NCI-H2107 (cell line): ENCODE results near the gene CHSY1.

Experiments
- DNase-seq: peaks from one replicate; lab custom pipeline; 2025; lab: John Stamatoyannopoulos, UW

CHSY1 gene

DNA sequence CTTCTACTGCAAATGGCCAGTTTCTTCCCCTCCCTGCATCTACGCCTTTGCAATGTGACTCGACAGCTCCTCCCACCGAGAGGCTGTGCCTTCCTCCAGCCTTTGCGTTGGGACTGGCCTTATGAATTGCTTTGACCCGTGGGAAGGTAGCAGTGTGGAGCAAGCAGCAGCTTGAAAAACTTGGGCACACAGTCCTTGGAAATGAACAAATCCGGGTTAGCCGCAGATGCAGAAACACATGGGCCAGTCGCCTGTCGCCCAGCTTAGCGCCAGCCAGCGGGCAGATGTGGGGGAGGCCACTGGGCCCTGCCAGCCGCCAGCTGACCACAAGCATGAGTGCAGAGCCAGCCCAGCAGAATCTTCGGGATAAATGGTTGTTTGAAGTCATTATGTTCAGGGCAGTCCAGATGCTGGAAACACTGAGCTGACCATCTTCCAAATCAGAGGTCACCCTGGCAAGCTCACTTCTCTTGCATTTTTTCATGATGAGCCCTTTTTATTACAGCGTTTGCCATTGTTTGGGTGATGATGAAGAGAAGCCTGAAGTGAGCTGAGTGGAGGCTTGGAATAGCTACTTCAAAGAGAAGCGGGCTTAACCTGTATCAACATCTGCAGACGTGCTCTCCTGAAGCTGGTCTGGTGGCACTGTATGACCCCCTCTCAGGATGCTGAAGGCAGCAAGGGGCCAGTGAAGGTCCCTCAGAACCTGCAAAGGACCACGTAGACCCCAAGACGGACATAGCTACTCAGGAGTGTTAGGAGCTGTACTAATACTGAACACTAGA is 15.7 kb upstream of the CHSY1 start:
- no peak for DNase-seq

DNA sequence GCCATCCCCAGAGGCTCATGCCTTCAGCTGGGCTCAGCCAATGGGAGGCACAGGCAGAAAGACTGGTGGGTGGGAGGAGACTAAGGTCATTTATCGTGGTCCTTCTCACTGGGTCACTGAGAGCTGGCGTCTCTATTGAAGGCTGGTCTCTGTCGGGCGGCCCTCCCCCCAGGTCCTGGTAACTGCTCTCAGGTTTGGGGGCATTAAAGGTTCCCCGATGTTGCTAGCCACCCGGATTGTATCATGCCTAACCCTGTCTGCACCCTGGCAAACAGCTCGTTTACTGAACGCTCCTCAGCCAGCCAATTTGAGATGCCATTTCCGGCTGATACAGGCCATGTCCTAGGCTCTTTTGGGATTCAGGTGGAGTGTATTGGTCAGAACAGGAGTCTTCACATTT is 14.9 kb upstream of the CHSY1 start:
- DNase-seq: no peak

DNA sequence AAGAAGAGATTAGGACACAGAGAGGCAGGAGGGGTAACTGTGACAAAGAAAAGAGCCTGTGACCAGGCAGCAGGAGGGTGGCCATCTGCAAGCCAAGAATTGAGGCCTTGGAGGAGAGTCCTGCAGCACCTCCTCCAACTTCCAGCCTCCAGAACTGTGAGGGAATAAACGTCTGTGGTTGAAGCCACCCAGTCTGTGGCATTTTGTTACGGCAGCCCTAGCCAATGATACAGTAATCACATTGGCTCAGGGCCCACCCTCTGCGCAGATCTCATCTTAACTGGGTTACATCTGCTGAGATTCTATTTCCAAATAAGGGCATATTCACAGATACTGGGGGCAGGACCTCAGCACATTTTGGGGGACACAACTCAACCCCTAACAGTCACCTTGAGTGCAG is 14.2 kb upstream of the CHSY1 start:
- no peak for DNase-seq

DNA sequence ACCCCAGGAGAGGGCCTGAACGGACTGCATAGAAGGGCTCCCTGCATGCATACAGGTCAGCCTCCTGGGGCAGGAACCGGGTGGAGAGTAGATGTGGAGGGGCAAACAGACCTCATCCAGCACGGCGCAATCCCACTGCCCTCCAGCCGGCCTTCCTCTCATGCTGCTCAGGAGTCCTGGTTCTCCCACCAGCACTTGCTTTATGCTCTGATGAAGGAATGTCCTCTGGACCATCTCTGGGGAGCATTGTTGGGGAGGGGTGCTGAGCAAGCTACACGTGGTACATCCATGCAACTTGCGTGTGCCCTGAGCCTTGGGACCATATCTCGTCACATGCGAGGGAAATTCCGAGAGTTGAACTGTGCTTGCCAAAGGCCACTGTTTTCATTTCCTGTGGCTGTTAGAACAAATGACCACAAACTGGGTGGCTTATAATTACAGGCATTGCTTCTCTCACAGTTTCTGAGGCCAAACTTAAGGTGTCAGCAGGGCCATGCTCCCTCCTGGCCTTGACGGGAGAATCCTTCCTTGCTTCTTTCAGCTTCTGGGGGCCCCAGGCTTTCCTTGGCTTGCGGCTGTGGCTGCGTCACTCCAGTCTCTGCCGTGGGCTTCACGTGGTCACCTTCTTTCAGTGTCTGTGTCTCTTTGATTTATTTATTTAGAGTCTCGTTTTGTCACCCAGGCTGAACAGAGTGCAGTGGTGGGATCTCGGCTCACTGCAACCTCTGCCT is 13.2 kb upstream of the CHSY1 start:
- no peak for DNase-seq

DNA sequence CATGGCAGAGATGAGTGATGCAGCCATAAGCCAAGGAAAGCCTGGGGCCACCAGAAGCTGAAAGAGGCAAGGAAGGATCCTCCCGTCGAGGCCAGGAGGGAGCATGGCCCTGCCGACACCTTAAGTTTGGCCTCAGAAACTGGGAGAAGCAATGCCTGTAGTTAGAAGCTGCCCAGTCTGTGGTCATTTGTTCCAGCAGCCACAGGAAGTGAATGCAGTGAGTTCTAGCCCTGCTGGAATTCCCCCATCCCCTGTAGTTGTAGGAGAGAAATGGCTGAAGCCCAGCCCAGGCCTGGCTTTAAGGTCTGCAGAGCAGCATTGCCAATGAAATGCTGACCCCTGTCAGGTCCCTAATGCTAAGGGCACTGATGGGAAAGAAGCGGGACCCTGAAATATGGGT is 12.2 kb upstream of the CHSY1 start:
- no peak for DNase-seq

DNA sequence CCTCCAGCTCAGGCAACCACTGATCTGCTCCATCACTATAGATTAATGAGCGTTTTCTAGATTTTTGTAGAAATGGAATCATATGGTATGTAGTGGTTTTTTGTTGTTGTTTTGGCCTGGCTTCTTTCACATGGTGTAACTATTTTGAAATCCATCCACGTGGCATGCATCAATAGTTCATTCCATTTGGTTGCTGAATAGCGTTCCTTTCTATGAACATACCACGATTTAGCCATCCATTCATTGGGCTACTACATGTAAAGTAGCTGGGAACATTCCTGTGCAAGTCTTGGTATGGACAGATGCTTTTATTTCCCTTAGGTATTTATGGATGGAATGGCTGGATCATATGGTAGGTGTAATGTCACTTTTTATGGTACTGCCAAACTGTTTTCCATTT is 10.7 kb upstream of the CHSY1 start:
- no peak for DNase-seq

DNA sequence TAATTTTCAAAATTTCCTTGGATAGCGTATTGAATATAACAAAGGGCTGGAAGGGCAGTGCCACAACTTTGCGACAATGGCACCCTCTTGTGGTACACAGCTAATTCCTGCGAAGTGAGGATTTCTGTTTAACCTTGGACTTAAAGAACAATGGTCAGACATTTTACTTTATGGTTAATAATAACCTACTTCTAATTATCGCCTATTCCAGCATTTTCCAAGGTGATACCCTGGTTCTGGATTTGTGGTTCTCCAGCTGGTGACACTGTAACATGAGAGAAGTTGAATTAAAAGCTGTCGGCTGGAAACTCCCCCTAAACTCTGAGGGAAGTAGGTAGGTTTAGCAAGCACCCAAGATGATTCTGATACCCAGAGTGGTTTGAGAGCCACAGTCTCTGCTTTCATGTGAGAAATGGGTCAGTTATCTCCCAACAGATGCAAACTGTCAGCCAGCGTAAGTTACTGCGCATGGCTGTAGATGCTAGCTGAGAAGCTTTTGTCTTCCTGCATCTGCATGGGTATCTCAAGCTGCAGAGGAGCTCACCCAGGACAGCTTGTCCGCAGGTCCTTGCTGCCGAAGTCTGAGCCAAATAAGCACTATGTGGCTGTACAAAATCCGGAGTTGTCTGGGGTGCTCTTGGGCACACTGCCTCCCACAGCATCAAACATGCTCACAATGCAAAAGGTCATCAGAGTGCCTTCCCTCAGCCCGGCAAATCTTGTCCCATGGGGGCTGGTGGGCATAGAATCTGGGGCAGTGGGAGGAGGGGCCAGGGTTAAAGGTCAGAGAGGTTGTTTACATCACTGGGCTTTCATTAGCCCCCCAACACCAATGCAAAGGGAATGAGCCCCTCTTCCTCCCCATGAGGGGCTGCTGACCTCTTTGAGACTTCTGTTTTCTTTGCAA is 6.6 kb upstream of the CHSY1 start:
- no peak for DNase-seq

DNA sequence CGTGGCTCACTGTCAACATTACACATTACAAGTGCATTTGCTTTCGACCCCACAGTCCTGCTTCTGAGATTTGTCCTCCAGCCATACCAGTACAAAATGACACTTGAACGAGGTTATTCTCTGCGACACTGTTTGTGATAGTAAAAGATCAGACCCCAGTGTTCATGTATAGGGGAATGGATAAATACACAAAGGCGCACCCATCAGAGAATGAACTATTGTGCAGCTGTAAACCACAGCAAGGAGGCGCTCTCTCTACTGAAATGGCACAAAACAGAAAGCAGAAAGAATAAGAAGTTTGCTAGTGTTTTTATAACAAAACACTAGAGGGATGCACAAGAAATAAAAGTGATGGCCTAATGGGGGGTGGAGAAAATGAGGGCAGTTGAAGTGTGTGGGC is 4.9 kb upstream of the CHSY1 start:
- DNase-seq: no peak

DNA sequence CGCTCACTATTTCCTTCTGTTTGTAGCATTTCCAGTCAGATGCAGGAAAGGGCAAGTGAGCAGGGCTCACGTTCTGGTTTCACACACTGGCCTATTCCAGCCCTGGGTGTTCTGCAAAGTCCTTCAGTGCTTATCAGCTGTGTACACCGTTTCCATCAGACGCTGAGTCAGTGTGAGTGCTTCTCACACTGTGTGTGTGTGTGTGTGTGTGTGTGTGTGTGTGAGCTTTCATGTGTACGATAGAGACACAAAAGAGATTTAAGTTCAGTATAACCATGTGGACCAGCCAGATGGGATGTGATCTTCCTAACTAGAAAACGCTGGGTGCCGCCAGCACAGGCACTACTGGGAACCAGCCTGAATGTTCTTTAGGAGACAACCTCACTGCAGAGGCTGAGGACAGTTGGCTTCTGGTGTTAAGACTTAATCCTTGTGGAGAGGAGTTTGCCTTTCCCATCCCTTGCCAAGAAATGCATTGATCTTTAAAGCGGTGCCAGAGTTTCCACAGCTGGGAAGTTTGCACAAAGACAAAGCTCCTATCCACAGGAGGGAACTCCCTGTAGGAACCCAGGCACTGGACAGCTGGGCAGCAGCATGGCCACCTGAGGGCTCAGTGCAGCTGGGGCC is 3.9 kb upstream of the CHSY1 start:
- DNase-seq: no peak

DNA sequence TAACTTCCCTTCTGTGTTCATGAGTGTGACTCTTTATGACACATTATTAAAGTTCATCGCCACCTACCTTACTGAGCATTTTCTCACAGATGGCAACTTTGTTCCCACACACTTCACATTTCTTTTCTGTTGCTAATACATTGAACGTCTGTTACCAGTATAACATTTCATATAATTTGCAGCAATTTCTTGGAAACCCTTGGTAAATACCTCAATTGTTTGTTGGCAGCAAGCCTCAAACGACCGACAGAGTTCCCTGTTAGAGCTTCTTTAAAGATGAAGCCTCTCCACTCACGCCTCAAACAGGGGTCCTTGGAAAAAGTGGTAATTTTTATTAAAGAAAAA is 3.2 kb upstream of the CHSY1 start:
- no peak for DNase-seq

DNA sequence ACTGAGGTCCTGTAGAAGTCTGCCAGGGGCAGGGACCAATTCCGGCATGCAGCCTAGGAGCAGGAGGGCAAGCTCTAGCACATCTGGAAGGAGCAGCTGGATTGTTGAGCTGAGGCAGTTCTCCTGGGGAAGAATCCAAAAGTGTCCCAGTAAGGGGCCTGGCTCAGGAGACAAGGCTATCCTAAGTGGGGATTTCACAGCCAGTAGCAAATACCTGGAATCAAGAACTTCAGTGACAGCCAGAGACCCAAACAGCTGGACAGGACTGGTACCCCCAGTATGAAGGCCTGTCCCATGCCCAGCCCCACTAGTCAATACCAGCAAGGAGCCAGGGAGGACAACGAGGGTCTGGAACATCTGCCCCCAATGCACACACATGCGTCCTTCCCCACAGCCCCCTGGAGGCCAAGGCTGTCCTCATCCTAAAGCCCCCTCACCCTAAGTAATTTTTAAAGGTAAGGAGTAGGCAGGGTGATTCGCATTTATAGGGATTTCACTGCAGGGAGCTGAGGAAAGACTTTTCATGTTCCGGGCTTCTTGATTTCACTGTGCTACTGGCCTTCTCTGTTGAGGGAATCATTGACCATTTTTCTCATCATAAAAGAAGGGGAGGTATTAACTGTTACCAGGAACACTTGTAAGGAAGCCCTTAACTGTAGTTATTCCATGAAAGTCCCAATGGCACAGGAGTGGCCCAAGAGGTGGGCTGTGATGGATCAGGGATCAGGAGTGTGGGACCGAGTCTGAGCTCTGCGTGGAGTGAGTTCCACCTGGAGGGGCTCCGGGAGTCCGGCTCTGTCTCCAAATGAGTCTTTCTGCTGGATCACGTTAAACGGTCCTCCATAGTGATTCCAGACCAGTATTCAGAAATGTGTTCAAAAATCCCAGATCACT is 2.6 kb upstream of the CHSY1 start:
- no peak for DNase-seq

DNA sequence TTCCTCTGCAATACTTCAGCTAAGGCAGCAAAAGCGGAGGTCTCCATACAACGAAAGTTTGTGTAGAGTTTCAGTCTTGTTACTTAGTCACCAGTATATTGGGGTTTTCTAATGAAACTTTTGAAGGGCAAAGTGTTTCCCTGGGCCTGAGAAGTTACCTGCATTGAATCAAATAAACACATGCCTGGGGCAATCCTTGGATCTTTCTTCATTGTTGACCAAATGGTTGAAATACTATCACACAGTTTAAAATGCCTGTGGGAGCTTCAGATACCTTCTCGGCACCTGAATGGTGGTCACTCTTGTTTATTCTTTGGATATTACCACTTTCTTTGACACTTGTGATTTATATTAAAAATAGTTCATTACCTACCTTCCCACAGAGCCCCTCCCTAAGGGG is 988 bp upstream of the CHSY1 start:
- no peak for DNase-seq

DNA sequence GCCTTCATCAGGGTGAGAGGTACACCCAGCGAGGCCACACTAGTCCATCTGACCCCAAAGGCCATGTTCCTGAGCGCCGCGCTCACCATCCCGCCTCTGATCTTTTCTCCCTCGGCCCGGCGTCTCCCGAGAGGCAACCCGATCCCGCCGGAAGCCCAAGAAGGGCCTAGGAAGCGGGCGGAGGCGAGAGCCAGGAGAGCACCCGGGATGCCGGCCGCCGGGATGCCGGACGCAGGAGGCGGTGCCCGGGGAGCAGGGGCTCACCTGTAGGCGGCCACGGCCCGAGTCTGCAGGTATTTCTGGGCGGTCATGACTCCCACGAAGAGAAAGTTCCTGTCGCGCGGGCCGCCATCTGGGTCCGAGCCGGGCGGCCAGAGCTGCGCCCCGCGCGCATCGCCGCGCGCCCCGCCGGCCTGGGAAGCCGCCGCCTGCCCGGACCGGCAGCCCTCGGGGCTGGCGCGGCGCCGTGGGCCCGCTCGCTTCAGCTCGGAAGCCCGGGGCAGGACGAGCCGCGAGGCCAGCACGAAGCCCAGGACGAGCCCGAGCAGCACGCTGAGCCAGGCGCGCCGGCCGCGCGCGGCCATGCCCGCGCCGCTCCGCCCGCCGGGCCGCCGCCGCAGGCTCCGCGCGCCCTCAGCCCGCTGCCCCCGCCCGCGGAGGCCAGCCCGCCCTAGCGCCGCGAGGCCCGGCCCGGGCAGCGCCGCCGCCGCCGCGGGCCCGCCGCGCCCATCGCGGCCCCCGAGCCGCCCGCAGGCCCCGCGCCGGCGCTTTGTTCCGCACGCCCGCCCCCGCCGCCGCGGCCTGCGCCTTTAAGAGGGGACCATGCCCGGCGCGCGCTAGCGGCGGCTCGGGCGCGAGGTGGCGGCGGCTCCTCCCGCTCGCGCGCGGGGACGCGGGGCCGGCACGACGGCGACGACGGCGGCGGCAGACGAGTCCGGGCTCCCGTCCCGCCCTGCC is 697 bp downstream of the CHSY1 start:
- DNase-seq: no peak

DNA sequence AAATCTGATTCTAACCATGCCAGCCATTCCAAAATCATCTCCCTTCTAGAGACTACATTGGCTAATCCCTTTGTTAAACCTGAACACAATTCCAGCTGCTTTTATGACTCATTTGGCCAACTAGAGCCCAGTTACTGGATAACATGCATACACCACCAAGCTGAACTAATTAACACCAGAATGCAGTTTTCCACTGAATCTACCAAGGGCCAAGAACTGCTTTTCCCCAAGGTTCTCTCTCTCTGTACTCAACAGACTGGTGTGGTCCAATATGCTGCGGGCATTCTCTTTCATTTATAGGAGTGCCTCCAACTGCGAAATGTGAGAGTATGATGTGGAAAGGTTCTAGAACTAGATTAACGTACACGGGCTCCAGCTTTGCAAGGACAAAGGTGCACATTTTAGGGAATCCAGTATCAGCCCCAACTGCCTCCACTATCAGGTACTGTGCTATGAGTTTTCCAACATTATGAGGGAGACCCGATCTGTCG is 1.5 kb downstream of the CHSY1 start:
- DNase-seq: no peak

DNA sequence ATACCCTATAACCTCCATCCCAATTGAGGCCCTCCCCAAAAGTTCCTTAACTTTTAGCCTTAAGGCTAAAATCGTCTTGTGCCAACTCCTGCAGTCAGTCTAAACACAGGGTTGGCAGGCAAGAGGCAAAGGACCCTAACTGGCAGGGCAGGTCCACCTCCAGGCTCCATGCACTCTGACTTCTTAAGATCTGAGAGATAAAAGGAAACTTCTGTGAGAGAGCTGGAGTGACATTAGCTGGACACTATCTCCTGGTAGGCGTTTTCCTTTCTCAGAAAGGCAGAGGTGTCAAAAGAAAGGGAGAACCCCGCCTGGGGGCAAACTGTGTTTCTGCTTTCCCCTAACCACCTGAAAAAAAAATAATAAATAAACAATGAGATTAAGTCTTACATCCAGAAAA is 3.6 kb downstream of the CHSY1 start:
- no peak for DNase-seq

DNA sequence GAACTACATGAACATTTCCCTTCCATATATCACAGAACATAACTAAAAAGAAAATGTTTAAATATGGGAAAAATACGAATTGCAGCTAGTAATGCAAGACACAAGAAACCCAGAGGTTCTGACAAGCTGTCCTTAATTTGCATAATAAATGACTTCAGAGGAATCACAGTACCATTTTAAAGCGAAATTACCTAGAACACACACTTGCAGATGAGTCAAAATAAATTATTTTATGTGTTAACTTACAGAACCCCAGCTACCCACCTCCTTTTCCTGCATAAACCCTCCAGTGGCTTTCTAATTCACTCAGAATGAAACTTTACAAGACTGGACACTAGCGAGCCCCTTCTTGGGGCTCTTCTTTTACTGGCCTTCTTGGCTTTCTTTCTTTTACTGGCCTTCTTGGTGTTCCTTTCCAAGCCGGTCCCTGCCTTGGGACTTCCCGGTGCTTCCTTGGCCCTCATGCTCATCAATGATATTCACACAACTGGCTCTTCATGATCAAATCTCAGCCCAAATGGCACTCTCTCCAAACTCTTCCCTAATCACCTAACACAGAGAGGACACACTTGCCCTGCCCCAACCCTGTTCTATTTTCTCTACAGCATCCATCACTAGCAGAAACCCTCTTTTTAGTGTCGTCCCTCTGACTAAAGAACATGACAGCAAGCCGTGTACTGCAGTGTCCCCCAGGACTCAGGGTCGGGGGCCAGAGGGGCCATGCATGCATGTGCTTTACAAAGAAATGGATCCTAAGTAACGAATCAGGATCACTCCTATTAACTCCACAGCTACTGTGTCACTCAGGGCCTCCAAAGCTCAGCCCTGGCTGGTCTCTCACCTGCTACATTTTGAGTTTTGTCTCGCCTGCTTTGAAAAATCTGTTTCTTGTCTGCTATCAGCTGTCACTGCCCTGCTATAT is 4.8 kb downstream of the CHSY1 start:
- DNase-seq: no peak

DNA sequence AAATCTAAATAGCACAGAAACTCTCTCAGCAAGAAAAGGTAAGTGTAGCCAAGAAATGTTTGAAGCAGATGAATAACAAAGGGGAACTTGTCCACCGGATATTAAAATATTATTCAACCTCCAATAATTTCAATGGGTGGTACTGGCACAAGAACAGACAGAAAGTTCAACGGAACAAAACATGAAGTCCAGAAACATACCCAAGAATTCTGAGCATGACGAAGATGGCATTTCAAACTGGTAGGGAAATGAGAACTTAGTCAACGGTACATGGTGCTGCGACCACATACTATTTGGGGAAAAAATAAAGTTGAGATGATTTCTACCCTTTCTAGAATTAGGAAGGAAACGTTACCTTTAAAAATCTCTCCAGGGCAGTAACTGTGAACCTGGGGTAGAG is 5.5 kb downstream of the CHSY1 start:
- DNase-seq: no peak

DNA sequence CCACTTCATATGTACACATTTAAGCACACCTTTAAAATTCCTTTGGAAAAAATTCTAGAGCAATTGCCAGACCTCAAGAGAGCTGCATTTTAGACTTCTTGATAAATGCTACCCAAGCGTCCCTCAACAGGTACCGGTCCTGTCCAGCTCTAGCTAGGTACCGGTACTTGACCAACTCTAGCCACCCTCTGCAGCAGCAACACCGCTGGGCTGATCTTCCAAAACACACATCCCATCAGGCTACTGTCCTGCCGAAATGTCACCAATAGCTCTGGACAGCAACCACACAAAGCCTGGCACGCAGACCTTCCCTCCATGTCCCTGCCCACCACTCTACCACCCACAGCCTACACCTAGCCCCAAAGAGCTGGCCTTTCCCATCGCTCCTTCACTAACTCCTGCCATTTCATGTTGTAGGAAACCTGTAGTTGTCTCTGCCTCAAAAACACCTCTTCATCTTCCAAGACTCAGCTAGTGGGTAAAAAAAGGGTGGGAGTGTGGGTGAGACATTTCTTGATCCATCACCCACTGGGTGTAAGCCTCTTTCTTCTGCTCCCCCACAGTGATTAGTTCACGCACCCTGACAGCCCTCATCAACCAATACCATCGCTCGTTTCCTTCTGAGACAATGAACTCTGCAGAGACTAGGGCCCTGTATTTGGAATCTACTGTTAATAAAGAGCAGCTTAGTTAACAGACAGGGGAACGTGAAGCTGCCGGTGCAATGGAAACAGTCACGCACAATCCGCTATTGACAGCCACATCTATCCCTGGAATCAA is 6.8 kb downstream of the CHSY1 start:
- no peak for DNase-seq
